PC-3 (cell line): Measurements from ENCODE around the gene SNX8.

ENCODE experiments used
- EZH2 ChIP-seq: fragments of 300-600 bp; sonication (generic); IDR thresholded peaks from one replicate; pipeline ENCODE4 v1.6.1; 2017; ENCODE audit warnings: antibody characterized with exemption, mild to moderate bottlenecking, low read length; ENCODE audit not compliant: unreplicated experiment
- EZH2phosphoT487 ChIP-seq: fragments of 300-600 bp; sonication (generic); IDR thresholded peaks from 2 replicates; pipeline ENCODE4 v1.6.1; 2018; ENCODE audit warnings: mild to moderate bottlenecking, antibody characterized with exemption, low read length, borderline replicate concordance
- TF ChIP-seq, protein P1 (sequence below): fragments of 300-600 bp; sonication (generic); conservative IDR thresholded peaks from 2 replicates; pipeline ENCODE4 v1.5.1; 2017; ENCODE audit warnings: antibody characterized with exemption, low read depth, mild to moderate bottlenecking, low read length

DNA sequence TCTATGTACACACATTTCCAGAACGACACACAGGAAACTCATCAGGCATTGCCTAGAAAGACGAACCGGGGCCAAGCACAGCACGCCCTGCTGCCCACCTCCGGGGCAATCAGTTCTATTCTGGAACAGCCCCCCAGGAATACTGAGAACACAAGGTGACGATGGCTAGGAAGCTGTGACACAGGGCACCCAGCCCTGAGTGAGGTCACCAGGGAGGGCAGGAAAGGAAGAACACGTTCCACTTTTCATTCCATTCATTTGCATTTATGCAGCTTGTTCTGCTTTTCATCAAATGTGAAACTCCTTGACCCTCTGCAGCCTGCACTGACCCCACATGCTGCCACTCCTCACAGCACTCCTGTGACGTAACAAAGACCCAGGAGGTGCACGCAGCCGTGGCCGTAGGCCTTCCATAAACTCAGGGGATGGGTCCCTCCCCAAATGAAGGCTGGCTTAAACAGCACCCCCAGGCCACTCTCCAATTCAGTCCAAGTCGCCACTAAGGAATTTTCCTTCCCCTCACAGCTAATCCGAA, 110.4 kb downstream of the SNX8 start:
- TF ChIP-seq, protein P1, sequence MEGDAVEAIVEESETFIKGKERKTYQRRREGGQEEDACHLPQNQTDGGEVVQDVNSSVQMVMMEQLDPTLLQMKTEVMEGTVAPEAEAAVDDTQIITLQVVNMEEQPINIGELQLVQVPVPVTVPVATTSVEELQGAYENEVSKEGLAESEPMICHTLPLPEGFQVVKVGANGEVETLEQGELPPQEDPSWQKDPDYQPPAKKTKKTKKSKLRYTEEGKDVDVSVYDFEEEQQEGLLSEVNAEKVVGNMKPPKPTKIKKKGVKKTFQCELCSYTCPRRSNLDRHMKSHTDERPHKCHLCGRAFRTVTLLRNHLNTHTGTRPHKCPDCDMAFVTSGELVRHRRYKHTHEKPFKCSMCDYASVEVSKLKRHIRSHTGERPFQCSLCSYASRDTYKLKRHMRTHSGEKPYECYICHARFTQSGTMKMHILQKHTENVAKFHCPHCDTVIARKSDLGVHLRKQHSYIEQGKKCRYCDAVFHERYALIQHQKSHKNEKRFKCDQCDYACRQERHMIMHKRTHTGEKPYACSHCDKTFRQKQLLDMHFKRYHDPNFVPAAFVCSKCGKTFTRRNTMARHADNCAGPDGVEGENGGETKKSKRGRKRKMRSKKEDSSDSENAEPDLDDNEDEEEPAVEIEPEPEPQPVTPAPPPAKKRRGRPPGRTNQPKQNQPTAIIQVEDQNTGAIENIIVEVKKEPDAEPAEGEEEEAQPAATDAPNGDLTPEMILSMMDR = no peak
- TF ChIP-seq EZH2 (no peak), EZH2phosphoT487 (no peak)
